Stomach (tissue), 9 donors: Measurements from ENCODE around the gene SSR1. TPM values are rescaled to one million over a fixed set of nuclear protein-coding genes. Genes with fewer than 3 reads are reported as not detected.
"Not testable (repeated sequence)": the region's sequence is repeated elsewhere in the genome, so short reads cannot be mapped to it uniquely, and the experiment has no call there.

Experiments
- DNase-seq, 2 donors: peaks; one replicate each; pipeline versions ENCODE4 v3.0.0 to v3.0.0-alpha.2; 2013 to 2019
- H3K27ac ChIP-seq, 5 donors: fragments of 200-600 bp in 4 of 5; sonication (generic) in 4 of 5; one replicate each; pipeline ENCODE4 v1.5.1; 2013 to 2019; ENCODE audit warnings: mild to moderate bottlenecking in 1 of 5, moderate library complexity in 1 of 5
- H3K27me3 ChIP-seq, 3 donors: fragments of 200-600 bp; sonication (generic); one replicate each; pipeline ENCODE4 v1.5.1; 2017 to 2019; ENCODE audit warnings: mixed run types in 1 of 3
- H3K36me3 ChIP-seq, 4 donors: fragments of 200-600 bp; sonication (generic); 1 replicate in 3 of 4; 2 replicates in 1 of 4; pipeline ENCODE4 v1.5.1; 2016 to 2019
- H3K4me1 ChIP-seq, 4 donors: fragments of 200-600 bp; sonication (generic); one replicate each; pipeline ENCODE4 v1.5.1; 2016 to 2019
- H3K4me3 ChIP-seq, 4 donors: fragments of 200-600 bp; sonication (generic) in 3 of 4; one replicate each; pipeline ENCODE4 v1.5.1; 2016 to 2019; ENCODE audit warnings: mild to moderate bottlenecking in 1 of 4
- H3K9me3 ChIP-seq, 4 donors: fragments of 200-600 bp; sonication (generic); one replicate each; pipeline ENCODE4 v1.5.1; 2016 to 2019
- CTCF ChIP-seq, 7 experiments: fragments of 450-650 bp in 4 of 7; fragments of 200-600 bp in 3 of 7; sonication (generic) in 3 of 7; IDR thresholded peaks; one replicate each; pipeline ENCODE4 v1.5.1; 2016 to 2019; ENCODE audit warnings: antibody characterized with exemption in 7 of 7, control low read depth in 2 of 7, mild to moderate bottlenecking in 1 of 7
- EP300 ChIP-seq: sonication (generic); formaldehyde crosslinking; IDR thresholded peaks from one replicate; pipeline ENCODE4 v1.6.1; 2017; ENCODE audit warnings: antibody characterized with exemption
- POLR2A ChIP-seq, 4 donors: fragments of 450-650 bp; IDR thresholded peaks; one replicate each; pipeline ENCODE4 v1.6.1; 2016; ENCODE audit warnings: antibody characterized with exemption in 4 of 4, control low read depth in 2 of 4, mild to moderate bottlenecking in 1 of 4, moderate library complexity in 1 of 4
- POLR2AphosphoS5 ChIP-seq, 3 donors: sonication (generic); formaldehyde crosslinking; IDR thresholded peaks; one replicate each; pipeline ENCODE4 v1.6.1; 2016; ENCODE audit warnings: antibody characterized with exemption in 3 of 3
- WGBS, 5 donors: extraction: QIAGEN DNeasy Blood & Tissue Kit in 3 of 5; methylation state at CpG; one replicate each; pipeline versions ENCODE4 v1.1.5 to v1.1.7; 2013 to 2018; 5-methylcytosine and 5-hydroxymethylcytosine counted together
- intact Hi-C: fragments of 100-400 bp; cut with DNase I; formaldehyde crosslinking; loops from one replicate; pipeline ENCODE4 v1.15.1; 2023; ENCODE audit warnings: low total_unique reads
- polyA plus RNA-seq, 3 donors: library from polyadenylated mRNA; stranded (reverse); fragments of 200-250 nt; gene quantifications; one replicate each; pipeline ENCODE4 v1.2.3, GENCODE V29; 2013
- total RNA-seq, 5 donors: library from RNA; depleted of rRNA; stranded (reverse); fragments of >200 nt; gene quantifications; one replicate each; pipeline versions ENCODE4 v1.1.0 to v1.2.3, GENCODE V29; 2014 to 2016
- donor health status: healthy with polysubstance abuse.
- donor health status: Bipolar disorder and iron deficiency.
- donor health status: healthy.

Gene SSR1
- total and polyA plus RNA-seq, 8 donors: 11.6 to 62.4 (median 30.1) TPM

GRCh38 chr6:7264041-7264440 is 49.0 kb downstream of the SSR1 start:
- DNase-seq: peak in 1 of 2 donors; percentile 18
- no peaks in the 10 kb centered on the region for H3K9me3 ChIP-seq
- H3K4me3 ChIP-seq: no peak overlapping the region
- no peaks in the 10 kb centered on the region for H3K36me3 ChIP-seq
- no peak overlapping the region for H3K27ac ChIP-seq
- H3K4me1 ChIP-seq: peaks cover 7 to 32% (median 24%) of the 10 kb centered on the region in 4 donors
- intact Hi-C loops: no loop called here
- H3K27me3 ChIP-seq: no peaks in the 10 kb centered on the region
- no peak for TF ChIP-seq EP300
- TF ChIP-seq POLR2AphosphoS5 (IDR thresholded peaks at IDR 0.05): no peak
- TF ChIP-seq CTCF (IDR thresholded peaks at IDR 0.05): no peak
- no peak for TF ChIP-seq POLR2A (IDR thresholded peaks at IDR 0.05)
- WGBS, 5 donors: 87 to 93% (median 92%) methylated on average over 11 to 15 of the region's 15 CpGs

GRCh38 chr6:7263519-7263805 is 49.5 kb downstream of the SSR1 start:
- intact Hi-C loops, H3K27me3 ChIP-seq, H3K4me3 ChIP-seq, H3K9me3 ChIP-seq, H3K36me3 ChIP-seq, H3K27ac ChIP-seq: not testable (repeated sequence)
- 90 to 96% (median 94%) methylated on average over 9 of the region's 9 CpGs for WGBS, 5 donors
- DNase-seq: peak in 1 of 2 donors; percentile 17
- H3K4me1 ChIP-seq: peaks cover 7 to 32% (median 24%) of the 10 kb centered on the region in 4 donors

GRCh38 chr6:7262746-7263518 is 50.1 kb downstream of the SSR1 start:
- DNase-seq: no peak
- intact Hi-C loops: no loop called here
- H3K36me3 ChIP-seq: no peaks in the 10 kb centered on the region
- 83 to 92% (median 90%) methylated on average over 13 to 16 of the region's 16 CpGs for WGBS, 5 donors
- peaks cover 7 to 28% (median 24%) of the 10 kb centered on the region in 4 donors for H3K4me1 ChIP-seq
- H3K9me3 ChIP-seq: no peaks in the 10 kb centered on the region
- H3K27me3 ChIP-seq: no peaks in the 10 kb centered on the region
- no peak overlapping the region for H3K4me3 ChIP-seq
- no peak for TF ChIP-seq EP300
- no peak for TF ChIP-seq POLR2AphosphoS5 (IDR thresholded peaks at IDR 0.05)
- TF ChIP-seq POLR2A (IDR thresholded peaks at IDR 0.05): no peak
- no peak for TF ChIP-seq CTCF (IDR thresholded peaks at IDR 0.05)
- H3K27ac ChIP-seq: no peak overlapping the region

GRCh38 chr6:7261852-7262461 is 51.0 kb downstream of the SSR1 start:
- H3K4me3 ChIP-seq: peak overlapping the region; percentile 56 to 65 (median 62)

More at GRCh38 chr6:7261852-7262461, 51.0 kb downstream of the SSR1 start:
- intact Hi-C loops: no loop called here
- WGBS, 5 donors: 44 to 59% (median 53%) methylated on average over 11 to 13 of the region's 13 CpGs
- peak in 1 of 2 donors; percentile 54 for DNase-seq
- Histone ChIP-seq H3K27me3 (no peaks in the 10 kb centered on the region), H3K27ac (peak overlapping the region in 4 of 5 donors; percentile 62 to 83 (median 80)), H3K4me1 (peaks cover 7 to 22% (median 17%) of the 10 kb centered on the region in 4 donors), H3K36me3 (no peaks in the 10 kb centered on the region), H3K9me3 (no peaks in the 10 kb centered on the region)
- TF ChIP-seq EP300 (no peak), POLR2AphosphoS5 (IDR thresholded peaks at IDR 0.05) (no peak), CTCF (IDR thresholded peaks at IDR 0.05) (no peak), POLR2A (IDR thresholded peaks at IDR 0.05) (no peak)
